ENCODE measurements around the gene RRP9.

Gene RRP9

GRCh38 chr3:51897391-51897790 is 44.3 kb downstream of the RRP9 start:
- TF ChIP-seq, protein P1, sequence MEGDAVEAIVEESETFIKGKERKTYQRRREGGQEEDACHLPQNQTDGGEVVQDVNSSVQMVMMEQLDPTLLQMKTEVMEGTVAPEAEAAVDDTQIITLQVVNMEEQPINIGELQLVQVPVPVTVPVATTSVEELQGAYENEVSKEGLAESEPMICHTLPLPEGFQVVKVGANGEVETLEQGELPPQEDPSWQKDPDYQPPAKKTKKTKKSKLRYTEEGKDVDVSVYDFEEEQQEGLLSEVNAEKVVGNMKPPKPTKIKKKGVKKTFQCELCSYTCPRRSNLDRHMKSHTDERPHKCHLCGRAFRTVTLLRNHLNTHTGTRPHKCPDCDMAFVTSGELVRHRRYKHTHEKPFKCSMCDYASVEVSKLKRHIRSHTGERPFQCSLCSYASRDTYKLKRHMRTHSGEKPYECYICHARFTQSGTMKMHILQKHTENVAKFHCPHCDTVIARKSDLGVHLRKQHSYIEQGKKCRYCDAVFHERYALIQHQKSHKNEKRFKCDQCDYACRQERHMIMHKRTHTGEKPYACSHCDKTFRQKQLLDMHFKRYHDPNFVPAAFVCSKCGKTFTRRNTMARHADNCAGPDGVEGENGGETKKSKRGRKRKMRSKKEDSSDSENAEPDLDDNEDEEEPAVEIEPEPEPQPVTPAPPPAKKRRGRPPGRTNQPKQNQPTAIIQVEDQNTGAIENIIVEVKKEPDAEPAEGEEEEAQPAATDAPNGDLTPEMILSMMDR (IDR thresholded peaks at IDR 0.05; ENCODE audit: insufficient read depth, low read depth, low read length, missing control alignments), result no peak
- no peak overlapping the region for H3K4me3 ChIP-seq (ENCODE audit: low read depth, low read length)
- DNase-seq (ENCODE audit: low read depth), result no peak

- H3K4me3 ChIP-seq (ENCODE audit: low read depth, low read length), result no peak overlapping the region
- no peak for DNase-seq (ENCODE audit: low read depth)
- TF ChIP-seq, protein P1 (IDR thresholded peaks at IDR 0.05; ENCODE audit: insufficient read depth, low read depth, low read length, missing control alignments), result no peak
Measured at GRCh38 chr3:51896607-51897305, 44.9 kb downstream of the RRP9 start.

DNA sequence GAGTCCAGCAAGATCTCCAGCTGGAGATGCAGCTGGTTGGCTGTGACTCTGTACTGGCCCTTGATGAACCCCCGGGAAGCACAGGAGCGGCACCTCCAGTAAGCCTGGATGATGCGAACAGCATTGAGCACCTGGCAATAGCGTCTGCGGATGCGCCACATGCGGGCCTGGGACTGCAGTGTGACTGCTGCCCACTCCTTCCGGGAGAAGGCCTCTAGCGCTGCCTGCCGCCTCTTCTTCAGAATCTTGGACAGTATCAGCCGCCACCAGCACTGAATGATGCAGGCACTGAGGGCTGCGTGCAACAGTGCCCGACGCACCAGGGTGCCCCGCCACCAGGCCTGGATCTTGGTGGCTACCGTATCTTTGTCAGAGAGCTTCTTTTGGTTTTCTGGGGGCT is 46.8 kb downstream of the RRP9 start:
- TF ChIP-seq, protein P1 (IDR thresholded peaks at IDR 0.05; ENCODE audit: insufficient read depth, low read depth, low read length, missing control alignments), result no peak
- no peak for DNase-seq (ENCODE audit: low read depth)
- no peak overlapping the region for H3K4me3 ChIP-seq (ENCODE audit: low read depth, low read length)

DNA sequence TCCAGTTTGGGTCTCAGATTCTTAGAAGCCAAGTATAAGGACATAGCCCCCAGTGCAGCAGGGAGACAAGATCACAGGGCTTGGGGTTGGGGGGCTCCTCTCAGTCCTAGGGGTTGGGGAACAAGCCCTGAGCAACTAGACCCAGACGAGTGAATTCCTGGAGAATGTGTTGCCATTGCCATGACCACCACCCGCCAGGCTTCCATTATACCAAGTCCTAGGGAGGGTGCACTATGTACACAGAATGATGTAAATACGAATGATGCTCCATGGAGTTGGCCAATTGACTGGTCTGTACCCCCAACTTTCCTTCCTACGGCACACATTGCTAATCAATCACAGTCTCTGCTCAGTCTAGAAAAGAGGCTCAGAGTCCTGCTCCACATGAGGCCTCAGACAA is 47.3 kb downstream of the RRP9 start:
- no peak overlapping the region for H3K4me3 ChIP-seq (ENCODE audit: low read depth, low read length)
- DNase-seq (ENCODE audit: low read depth), result no peak
- TF ChIP-seq, protein P1 (IDR thresholded peaks at IDR 0.05; ENCODE audit: insufficient read depth, low read depth, low read length, missing control alignments), result no peak

GRCh38 chr3:51891242-51892039 is 50.3 kb downstream of the RRP9 start:
- TF ChIP-seq, protein P1 (IDR thresholded peaks at IDR 0.05; ENCODE audit: insufficient read depth, low read depth, low read length, missing control alignments), result no peak

GRCh38 chr3:51888463-51889105 is 53.1 kb downstream of the RRP9 start:
- TF ChIP-seq, protein P1 (IDR thresholded peaks at IDR 0.05; ENCODE audit: insufficient read depth, low read depth, low read length, missing control alignments), result no peak
- H3K4me3 ChIP-seq (ENCODE audit: low read depth, low read length), result no peak overlapping the region
- DNase-seq (ENCODE audit: low read depth), result no peak

More at GRCh38 chr3:51891242-51892039, 50.3 kb downstream of the RRP9 start:
- no peak overlapping the region for H3K4me3 ChIP-seq (ENCODE audit: low read depth, low read length)
- DNase-seq (ENCODE audit: low read depth), result no peak
